NCI-H510A (cell line): ENCODE data around the gene DDX42.

Source experiments
- DNase-seq: peaks from one replicate; lab custom pipeline; 2025; lab: John Stamatoyannopoulos, UW

The DDX42 gene

DNA sequence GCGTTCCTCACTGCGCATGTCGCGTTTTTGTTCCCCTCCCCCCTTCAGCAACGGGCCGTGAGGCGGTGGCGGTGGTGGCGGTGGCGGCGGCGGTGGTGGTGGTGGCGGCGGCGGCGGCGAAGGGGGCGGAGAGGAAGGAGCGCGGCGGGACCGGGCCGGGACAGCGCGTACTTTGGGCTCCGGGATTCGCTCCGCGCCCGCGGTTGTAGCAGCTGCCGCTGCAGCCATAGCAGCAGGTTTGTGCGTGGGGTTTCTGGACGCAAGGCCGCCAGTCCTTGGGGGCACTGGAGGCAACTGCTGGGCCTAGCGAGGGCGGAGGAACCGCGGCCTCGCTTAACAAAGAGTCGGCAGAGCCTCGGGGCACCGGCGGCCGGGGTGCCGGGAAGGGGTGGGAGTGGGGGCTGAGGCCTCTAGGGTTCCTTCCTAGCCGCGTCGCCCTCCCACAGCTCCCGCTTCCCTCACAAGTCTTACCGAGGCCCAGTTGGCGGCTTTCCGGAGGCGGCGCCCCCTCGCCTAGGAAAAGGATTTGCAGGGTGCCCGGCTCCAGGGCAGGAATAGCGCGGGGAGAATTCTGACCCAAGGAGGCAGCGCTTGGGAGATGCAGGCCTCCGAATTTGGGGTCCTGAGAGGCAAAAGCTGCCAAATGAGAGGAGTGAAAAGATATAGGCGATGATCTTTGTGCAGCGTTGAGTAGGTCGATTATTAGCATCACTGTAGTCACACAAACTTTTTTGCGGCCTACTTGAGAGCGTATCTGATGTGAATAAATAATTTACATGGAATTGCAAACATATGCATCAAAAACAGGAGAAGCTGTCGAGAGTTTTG, at the start of gene DDX42:
TSS of gene DDX42 (plus strand) at position 30 of the 828 bp plus-strand sequence. CDS start 12,880 bp downstream, outside the sequence.
- peak; percentile 29 for DNase-seq

DNA sequence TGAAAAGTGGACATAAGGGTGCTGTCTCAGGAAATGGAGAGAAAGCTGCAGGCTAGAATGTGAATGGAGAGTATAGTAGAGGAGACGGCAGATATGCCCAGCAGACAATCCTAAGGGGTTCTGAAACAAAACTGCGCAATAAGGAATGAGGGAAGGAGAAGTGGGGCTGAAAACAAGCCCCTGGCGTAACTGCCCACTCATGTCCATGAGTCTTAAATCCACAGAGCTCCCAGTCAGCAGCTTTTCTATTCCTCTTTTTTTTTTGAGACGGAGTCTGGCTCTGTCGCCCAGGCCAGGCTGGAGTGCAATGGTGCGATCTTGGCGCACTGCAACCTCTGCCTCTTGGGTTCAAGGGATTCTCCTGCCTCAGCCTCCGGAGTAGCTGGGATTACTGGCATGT, 38.3 kb upstream of the DDX42 start:
- no peak for DNase-seq

DNA sequence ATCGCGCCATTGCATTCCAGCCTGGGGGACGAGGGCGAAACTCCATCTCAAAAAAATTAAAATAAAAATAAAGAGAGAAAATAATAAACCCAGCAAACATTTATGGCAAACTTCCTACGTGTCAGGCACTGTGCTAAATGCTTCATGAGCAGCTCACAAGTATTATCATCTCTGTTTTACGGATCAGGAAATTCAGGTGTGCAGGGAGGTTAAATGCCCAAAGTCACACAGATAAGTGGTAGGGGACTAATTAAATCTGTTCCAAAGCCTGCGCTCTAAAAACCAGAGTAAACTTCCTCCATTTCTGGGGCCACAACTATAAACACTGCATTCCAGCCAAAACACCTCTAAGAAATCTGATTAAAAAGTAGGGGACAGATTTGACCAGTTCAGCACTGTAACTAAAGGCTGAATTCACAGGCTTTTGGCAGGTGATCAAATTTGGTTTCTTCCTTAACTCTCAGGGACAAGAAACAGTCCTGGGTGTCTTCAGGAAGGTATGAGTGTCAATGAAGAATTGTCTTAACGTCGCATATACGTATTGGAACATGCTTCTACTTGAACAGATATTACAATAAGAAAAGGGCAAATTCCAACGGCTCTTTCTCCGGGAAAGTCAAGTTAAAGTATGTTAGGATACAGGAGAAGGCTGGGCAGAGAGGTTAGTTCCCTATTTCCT, 33.4 kb upstream of the DDX42 start:
- no peak for DNase-seq

DNA sequence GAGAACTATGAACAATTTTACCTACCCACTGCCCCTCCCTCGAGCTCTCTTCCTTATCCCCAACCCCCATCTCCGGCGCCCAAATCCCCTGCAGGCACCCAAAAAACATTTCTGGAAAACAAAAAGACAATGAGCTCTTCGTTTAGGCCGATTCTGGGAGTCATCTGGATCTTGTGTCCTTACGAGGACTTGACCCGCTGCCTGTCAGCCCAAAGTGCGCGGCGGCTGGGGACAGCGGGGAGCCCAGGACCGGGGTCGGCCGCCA, 32.9 kb upstream of the DDX42 start:
- DNase-seq: no peak

DNA sequence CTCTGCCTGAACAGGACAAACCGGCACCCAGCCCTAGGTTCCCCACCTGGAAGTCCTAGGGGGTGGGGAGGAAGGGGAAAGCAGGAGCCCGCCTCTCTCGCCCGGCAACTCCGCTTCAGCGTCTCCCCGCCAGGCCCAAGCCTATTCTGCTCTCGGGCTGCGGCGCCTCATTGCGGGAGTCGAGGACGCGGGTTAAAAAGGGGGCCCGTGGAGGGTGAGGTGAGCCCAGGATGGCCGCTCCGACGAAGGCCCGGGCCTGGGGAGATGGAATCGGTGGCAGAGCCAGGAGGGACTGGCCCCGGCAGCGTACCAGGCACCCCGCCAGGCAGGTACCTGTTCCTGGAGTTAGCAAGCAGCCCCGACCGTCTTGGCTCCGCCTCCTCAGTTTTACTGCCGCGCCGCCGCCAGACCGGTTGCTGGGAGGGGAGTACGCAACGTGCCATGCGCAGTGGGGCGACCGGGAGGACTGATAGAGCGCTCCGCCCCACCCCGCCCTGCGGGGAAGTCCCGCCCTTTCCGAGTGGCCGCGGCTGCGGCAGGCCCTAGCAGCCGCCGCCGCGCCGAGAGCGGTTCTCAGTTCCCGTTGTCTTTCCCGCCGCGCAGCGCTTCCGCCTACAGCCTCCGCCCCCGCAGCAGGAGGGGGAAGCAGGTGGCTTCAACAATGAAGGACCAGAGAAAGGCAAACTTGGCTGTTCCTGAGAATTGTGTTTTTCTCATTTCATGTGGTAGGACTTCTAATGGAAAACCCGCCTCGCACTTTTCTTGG, 32.4 kb upstream of the DDX42 start, which contains the start of gene STRADA:
TSS of gene STRADA (minus strand) at position 392 of the 766 bp plus-strand sequence. CDS start 13,430 bp downstream, outside the sequence.
- DNase-seq: peak; percentile 98

- no peak for DNase-seq
Observed at GRCh38 chr17:63751806-63752205, 22.2 kb upstream of the DDX42 start.

DNA sequence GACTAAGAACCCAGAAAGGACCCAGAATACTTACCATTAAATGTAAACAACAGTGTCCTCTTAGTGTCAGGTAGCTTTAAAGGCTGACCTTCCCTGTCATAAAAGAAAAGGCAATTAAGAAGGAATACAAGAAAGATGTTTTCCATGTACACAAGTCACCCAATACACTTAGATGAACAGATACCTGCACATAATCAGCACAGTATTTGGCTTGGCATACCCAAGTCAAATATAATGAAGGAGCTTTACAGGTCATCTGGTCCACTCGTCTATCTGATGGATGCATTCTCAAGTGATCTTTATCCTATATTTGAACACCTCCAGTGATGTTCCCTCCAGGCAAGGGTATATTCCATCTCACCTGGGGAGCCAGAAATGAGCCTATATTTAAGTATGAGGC, 21.3 kb upstream of the DDX42 start:
- DNase-seq: no peak

DNA sequence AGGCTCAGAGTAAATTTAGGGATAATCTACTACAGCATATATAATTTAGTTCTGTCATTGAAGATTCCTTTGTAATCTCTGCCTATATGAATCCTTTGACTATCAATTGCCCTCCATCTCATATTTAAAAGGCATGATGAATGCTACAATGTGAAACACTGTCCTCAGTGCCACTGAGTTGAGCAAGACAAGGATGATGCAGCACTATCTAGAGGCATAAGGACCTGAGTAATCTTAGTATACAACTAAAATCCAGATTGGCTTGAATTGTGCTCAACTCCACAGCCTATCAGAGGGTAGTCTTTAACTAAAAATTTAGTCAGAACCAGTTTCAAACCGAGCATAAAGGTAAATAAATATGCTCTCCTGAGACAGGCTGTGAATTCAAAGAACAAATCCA, 20.8 kb upstream of the DDX42 start:
- no peak for DNase-seq

DNA sequence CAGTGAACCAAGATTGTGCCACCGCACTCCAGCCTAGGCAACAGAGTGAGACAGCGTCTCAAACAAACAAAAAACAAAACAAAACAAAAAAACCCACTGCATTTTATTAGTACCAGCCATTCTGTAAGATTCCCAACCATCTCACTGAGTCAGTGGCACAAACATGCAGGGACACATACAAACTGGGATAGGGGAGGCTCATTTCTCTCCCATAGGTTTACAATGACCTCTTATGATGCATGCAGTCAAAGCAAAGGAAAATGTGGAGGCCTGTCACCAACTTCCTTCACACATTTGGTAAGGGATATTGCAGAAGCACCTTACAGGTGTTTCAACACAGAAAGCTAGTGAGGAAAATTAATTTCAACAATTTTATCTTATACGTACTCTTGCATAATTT, 19.9 kb upstream of the DDX42 start:
- no peak for DNase-seq

DNA sequence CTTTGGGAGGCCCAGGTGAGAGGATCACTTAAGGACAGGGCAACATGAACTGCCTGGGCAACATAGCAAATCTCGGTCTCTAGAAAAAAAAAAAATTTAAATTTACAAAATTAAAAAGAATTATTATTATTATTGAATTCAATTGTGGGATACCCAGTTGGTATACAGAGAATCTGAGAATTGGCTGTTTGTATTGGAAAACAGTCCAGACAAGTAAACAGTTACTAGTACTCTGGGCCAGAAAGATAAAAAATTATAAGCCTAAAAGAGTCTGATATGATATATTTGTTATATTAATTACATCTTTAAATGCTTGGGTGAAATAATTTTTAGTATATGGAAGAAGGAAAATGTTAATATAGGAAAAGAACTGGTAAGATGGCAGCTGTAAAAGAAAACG, 15.5 kb upstream of the DDX42 start:
- DNase-seq: no peak

DNA sequence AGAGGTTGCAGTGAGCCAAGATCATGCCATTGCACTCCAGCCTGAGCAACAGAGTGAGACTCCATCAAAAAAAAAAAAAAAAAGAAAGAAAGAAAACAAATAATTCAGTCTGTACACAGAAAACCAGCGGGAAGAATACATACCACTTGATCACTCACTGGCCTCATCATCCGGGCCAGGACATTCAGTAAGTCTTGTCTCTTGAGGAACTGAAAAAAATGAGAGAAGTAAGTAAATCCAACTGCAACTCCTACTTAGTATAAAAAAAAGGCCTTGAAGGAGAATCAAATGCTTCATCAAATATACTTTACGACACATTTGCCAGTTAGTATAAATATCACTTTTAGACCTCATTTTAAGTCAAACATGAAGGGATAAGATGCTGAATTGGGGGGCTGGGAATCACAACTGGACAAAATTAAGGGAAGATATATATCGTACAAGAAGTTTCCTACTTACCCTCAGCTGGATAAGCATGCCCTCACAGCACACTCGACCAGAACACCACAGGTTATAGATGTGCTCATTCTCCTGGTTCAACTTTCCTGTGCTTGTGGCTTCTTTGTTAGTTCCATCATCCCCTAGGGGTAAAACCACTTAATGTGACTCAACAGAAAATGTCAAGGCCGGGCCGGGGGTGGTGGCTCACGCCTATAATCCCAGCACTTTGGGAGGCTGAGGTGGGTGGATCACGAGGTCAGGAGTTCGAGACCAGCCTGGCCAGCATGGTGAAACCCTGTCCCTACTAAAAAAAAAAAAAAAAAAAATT, 13.0 kb upstream of the DDX42 start:
- no peak for DNase-seq

- no peak for DNase-seq
Observed at GRCh38 chr17:63762161-63763078, 11.6 kb upstream of the DDX42 start.

DNA sequence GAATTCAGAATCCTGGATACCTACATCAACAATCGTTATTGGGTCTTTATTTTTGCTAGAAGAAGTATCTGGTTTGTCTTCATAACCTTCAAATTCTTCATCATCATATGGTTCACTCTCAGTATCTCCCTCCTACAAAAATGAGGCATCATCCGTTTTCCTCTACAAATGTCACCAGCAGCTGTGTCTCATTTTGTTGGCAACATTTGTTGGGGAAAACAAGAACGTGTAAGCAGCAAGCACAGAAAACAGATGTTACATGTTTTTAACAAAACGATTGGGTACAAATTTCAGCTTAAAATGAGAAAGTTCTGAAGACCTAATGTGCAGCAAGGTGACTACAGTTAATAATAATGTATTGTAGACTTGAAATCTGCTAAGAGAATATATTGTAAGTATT, 9.3 kb upstream of the DDX42 start:
- DNase-seq: no peak

- DNase-seq: no peak
Observed at GRCh38 chr17:63766754-63767153, 7.2 kb upstream of the DDX42 start.

- DNase-seq: no peak
Observed at GRCh38 chr17:63768433-63768832, 5.5 kb upstream of the DDX42 start.

- no peak for DNase-seq
Observed at GRCh38 chr17:63772801-63773271, 1.1 kb upstream of the DDX42 start.

- peak; percentile 99 for DNase-seq
Observed at GRCh38 chr17:63773272-63774140, 464 bp upstream of the DDX42 start, which contains the start of gene CCDC47. Gene CCDC47, minus strand, starts transcription at chr17:63773597. Its CDS starts 7,422 bp downstream, at chr17:63766175.

- no peak for DNase-seq
Observed at GRCh38 chr17:63774969-63775265, 947 bp downstream of the DDX42 start.

GRCh38 chr17:63775420-63775819, 1.4 kb downstream of the DDX42 start:
- DNase-seq: no peak

- DNase-seq: peak; percentile 23
Observed at GRCh38 chr17:63780507-63780906, 6.5 kb downstream of the DDX42 start.
